H1 (cell line): Measurements from ENCODE around the gene EPHA10. TPM values are rescaled to one million over a fixed set of nuclear protein-coding genes. Genes with fewer than 3 reads are reported as not detected.

Experiments used
- CTCF ChIA-PET: fragments of 300-600 bp; sonication (Branson Sonifier 250); formaldehyde crosslinking; loops from one replicate; lab custom pipeline; 2021; ENCODE audit not compliant: partially characterized antibody; lab: Charles Lee
- POLR2A ChIA-PET: fragments of 300-600 bp; sonication (Branson Sonifier 250); formaldehyde crosslinking; loops from one replicate; lab custom pipeline; 2021; ENCODE audit warnings: inconsistent platforms; ENCODE audit not compliant: partially characterized antibody; lab: Charles Lee
- DNase-seq, 2 experiments: peaks; one replicate each; pipeline versions ENCODE4 v3.0.0 to v3.0.0-alpha.2; 2010 to 2022; ENCODE audit warnings: low spot score in 2 of 2, low read depth in 1 of 2, mixed read lengths in 1 of 2
- FAIRE-seq: peaks from 2 replicates; lab custom pipeline; 2011; peaks lifted over from hg19 to GRCh38; lab: Jason Lieb, UNC
- H2AFZ ChIP-seq: 2 replicates; pipeline ENCODE4 v1.8.1; 2012; ENCODE audit warnings: low read length, inconsistent platforms
- H2AK5ac ChIP-seq: 2 replicates; pipeline ENCODE4 v1.6.1; 2013; ENCODE audit warnings: low read depth, low read length
- H2BK120ac ChIP-seq: replicated peaks from 2 replicates; pipeline ENCODE3; 2013; ENCODE audit warnings: low read depth, low read length, inconsistent platforms
- H2BK12ac ChIP-seq: 2 replicates; pipeline ENCODE4 v1.6.1; 2013; ENCODE audit warnings: low read depth, low read length
- H2BK15ac ChIP-seq: 2 replicates; pipeline ENCODE4 v1.6.1; 2013; ENCODE audit warnings: low read length
- H2BK20ac ChIP-seq: 2 replicates; pipeline ENCODE4 v1.6.1; 2013; ENCODE audit warnings: low read length
- H2BK5ac ChIP-seq: 2 replicates; pipeline ENCODE4 v1.6.1; 2013; ENCODE audit warnings: low read depth, low read length
- H3K14ac ChIP-seq: 2 replicates; pipeline ENCODE4 v1.6.1; 2013; ENCODE audit warnings: inconsistent platforms; ENCODE audit not compliant: insufficient read length
- H3K18ac ChIP-seq: 2 replicates; pipeline ENCODE4 v1.6.1; 2013; ENCODE audit warnings: low read length; ENCODE audit errors: extremely low read depth
- H3K23ac ChIP-seq: 2 replicates; pipeline ENCODE4 v1.6.1; 2013; ENCODE audit warnings: inconsistent platforms; ENCODE audit not compliant: insufficient read length
- H3K23me2 ChIP-seq: 2 replicates; pipeline ENCODE4 v1.6.1; 2013; ENCODE audit warnings: low read depth, low read length
- H3K27ac ChIP-seq: 2 replicates; pipeline ENCODE4 v1.6.1; 2011; ENCODE audit warnings: low read depth, low read length, inconsistent platforms
- H3K27me3 ChIP-seq, 4 experiments: replicated peaks in 1 of 4; 1 replicate in 1 of 4; 2 replicates in 3 of 4; pipeline versions ENCODE4 v1.6.1 to v1.8.1; 2011 to 2013; ENCODE audit warnings: low read length in 3 of 4, mild to moderate bottlenecking in 3 of 4, inconsistent platforms in 2 of 4, mixed read lengths in 2 of 4, moderate library complexity in 1 of 4; ENCODE audit not compliant: control insufficient read depth in 3 of 4, insufficient read depth in 3 of 4; ENCODE audit errors: extremely low read depth in 1 of 4
- H3K36me3 ChIP-seq, 4 experiments: 2 replicates each; pipeline versions ENCODE4 v1.6.1 to v1.8.1; 2011 to 2013; ENCODE audit warnings: mild to moderate bottlenecking in 4 of 4, low read length in 3 of 4, moderate library complexity in 2 of 4, control low read depth in 1 of 4, inconsistent platforms in 1 of 4; ENCODE audit not compliant: insufficient read depth in 4 of 4, control insufficient read depth in 2 of 4
- H3K4ac ChIP-seq: replicated peaks from 2 replicates; pipeline ENCODE3; 2013; ENCODE audit warnings: low read length, low read depth, mixed read lengths, inconsistent platforms; ENCODE audit not compliant: insufficient read length
- H3K4me1 ChIP-seq, 4 experiments: replicated peaks in 1 of 4; 1 replicate in 1 of 4; 2 replicates in 3 of 4; pipeline versions ENCODE4 v1.6.1 to v1.8.1; 2011 to 2013; ENCODE audit warnings: low read length in 3 of 4, inconsistent platforms in 2 of 4, mixed read lengths in 1 of 4; ENCODE audit not compliant: insufficient read depth in 4 of 4, control insufficient read depth in 3 of 4
- H3K4me2 ChIP-seq, 2 experiments: 2 replicates each; pipeline versions ENCODE4 v1.6.1 to v1.8.1; 2011 to 2013; ENCODE audit warnings: low read depth in 2 of 2, low read length in 2 of 2, control low read depth in 1 of 2, inconsistent platforms in 1 of 2, mild to moderate bottlenecking in 1 of 2; ENCODE audit not compliant: insufficient read depth in 1 of 2
- H3K4me3 ChIP-seq, 4 experiments: fragments of 200-600, 300-600 bp in 1 of 4; sonication (generic), shearing (Covaris generic), sonication (Bioruptor Twin) in 1 of 4; 2 replicates each; pipeline versions ENCODE4 v1.5.1 to v1.8.1; 2011 to 2016; ENCODE audit warnings: low read length in 4 of 4, low read depth in 3 of 4, control low read depth in 2 of 4, inconsistent platforms in 2 of 4, mild to moderate bottlenecking in 2 of 4, mixed read lengths in 1 of 4, moderate library complexity in 1 of 4; ENCODE audit not compliant: insufficient read depth in 2 of 4; ENCODE audit errors: extremely low read depth in 1 of 4
- H3K56ac ChIP-seq: replicated peaks from 2 replicates; pipeline ENCODE3; 2013; ENCODE audit warnings: low read depth, mild to moderate bottlenecking, mixed read lengths, low read length, inconsistent platforms; ENCODE audit not compliant: insufficient read length
- H3K79me1 ChIP-seq: 2 replicates; pipeline ENCODE4 v1.6.1; 2013; ENCODE audit warnings: low read depth, low read length, control low read depth
- H3K79me2 ChIP-seq, 2 experiments: 2 replicates each; pipeline versions ENCODE4 v1.6.1 to v1.8.1; 2012 to 2013; ENCODE audit warnings: low read length in 2 of 2, mild to moderate bottlenecking in 2 of 2, inconsistent platforms in 1 of 2; ENCODE audit not compliant: insufficient read depth in 2 of 2, control insufficient read depth in 1 of 2
- H3K9ac ChIP-seq, 4 experiments: replicated peaks in 1 of 4; 1 replicate in 1 of 4; 2 replicates in 3 of 4; pipeline versions ENCODE4 v1.6.1 to v1.8.1; 2011 to 2013; ENCODE audit warnings: low read depth in 3 of 4, low read length in 3 of 4, control low read depth in 2 of 4, mild to moderate bottlenecking in 2 of 4, moderate library complexity in 2 of 4, inconsistent platforms in 1 of 4; ENCODE audit errors: extremely low read depth in 1 of 4
- H3K9me3 ChIP-seq, 2 experiments: 2 replicates each; pipeline versions ENCODE4 v1.6.1 to v1.8.1; 2012 to 2013; ENCODE audit warnings: mild to moderate bottlenecking in 2 of 2, moderate library complexity in 2 of 2, control low read depth in 1 of 2, inconsistent platforms in 1 of 2, low read depth in 1 of 2, low read length in 1 of 2, mixed read lengths in 1 of 2; ENCODE audit not compliant: insufficient read depth in 2 of 2
- H4K20me1 ChIP-seq, 2 experiments: replicated peaks in 1 of 2; 2 replicates each; pipeline versions ENCODE3 to v1.8.1; 2011 to 2013; ENCODE audit warnings: inconsistent platforms in 2 of 2, low read length in 2 of 2, mild to moderate bottlenecking in 1 of 2; ENCODE audit not compliant: insufficient read depth in 2 of 2, control insufficient read depth in 1 of 2
- H4K5ac ChIP-seq: 2 replicates; pipeline ENCODE4 v1.6.1; 2013; ENCODE audit warnings: low read length, low read depth, mixed read lengths, inconsistent platforms; ENCODE audit not compliant: insufficient read length
- H4K8ac ChIP-seq: 2 replicates; pipeline ENCODE4 v1.8.0; 2013; ENCODE audit warnings: mild to moderate bottlenecking, moderate library complexity, low read length, inconsistent platforms; ENCODE audit not compliant: insufficient read depth; ENCODE audit errors: extremely low read depth
- H4K91ac ChIP-seq: replicated peaks from 2 replicates; pipeline ENCODE3; 2013; ENCODE audit warnings: low read length, mixed read lengths, inconsistent platforms; ENCODE audit not compliant: insufficient read length
- BCL11A ChIP-seq, 2 experiments: IDR thresholded peaks; one replicate each; pipeline ENCODE4 v1.6.1; 2011; ENCODE audit warnings: low read depth in 2 of 2, low read length in 2 of 2, mild to moderate bottlenecking in 2 of 2
- CEBPB ChIP-seq: IDR thresholded peaks from 2 replicates; pipeline ENCODE4 v1.6.1; 2012; ENCODE audit warnings: low read depth, low read length
- CTBP2 ChIP-seq: IDR thresholded peaks from 2 replicates; pipeline ENCODE4 v1.7.0; 2011; ENCODE audit warnings: borderline replicate concordance, mild to moderate bottlenecking, moderate library complexity, mixed read lengths, low read length; ENCODE audit not compliant: insufficient read depth, insufficient read length
- EGR1 ChIP-seq: IDR thresholded peaks from 2 replicates; pipeline ENCODE4 v1.6.1; 2011; ENCODE audit warnings: low read depth, low read length, borderline replicate concordance
- MAX ChIP-seq: IDR thresholded peaks from 2 replicates; pipeline ENCODE4 v1.6.1; 2012; ENCODE audit warnings: inconsistent platforms
- NANOG ChIP-seq: IDR thresholded peaks from 2 replicates; pipeline ENCODE4 v1.6.1; 2011; ENCODE audit warnings: low read length, low read depth, mild to moderate bottlenecking, inconsistent platforms; ENCODE audit not compliant: insufficient read depth, poor library complexity, severe bottlenecking
- POLR2A ChIP-seq, 2 experiments: IDR thresholded peaks; 1 replicate in 1 of 2; 2 replicates in 1 of 2; pipeline ENCODE4 v1.6.1; 2011; ENCODE audit warnings: low read depth in 2 of 2, low read length in 2 of 2, mild to moderate bottlenecking in 2 of 2; ENCODE audit errors: control extremely low read depth in 1 of 2
- POU5F1 ChIP-seq: IDR thresholded peaks from 2 replicates; pipeline ENCODE4 v1.6.1; 2011; ENCODE audit warnings: low read depth, mild to moderate bottlenecking, low read length, moderate library complexity
- RXRA ChIP-seq: IDR thresholded peaks from 2 replicates; pipeline ENCODE4 v1.6.1; 2011; ENCODE audit warnings: low read depth, mild to moderate bottlenecking, low read length, moderate library complexity; ENCODE audit not compliant: insufficient read depth
- SIX5 ChIP-seq: IDR thresholded peaks from 2 replicates; pipeline ENCODE4 v1.6.1; 2011; ENCODE audit warnings: mild to moderate bottlenecking, low read depth, low read length
- SP1 ChIP-seq: IDR thresholded peaks from 2 replicates; pipeline ENCODE4 v1.6.1; 2011; ENCODE audit warnings: low read depth, low read length
- SP2 ChIP-seq: IDR thresholded peaks from 2 replicates; pipeline ENCODE4 v1.6.1; 2012; ENCODE audit warnings: mild to moderate bottlenecking, low read length, inconsistent platforms
- SRF ChIP-seq: IDR thresholded peaks from 2 replicates; pipeline ENCODE4 v1.6.1; 2011; ENCODE audit warnings: mild to moderate bottlenecking, low read depth, low read length, moderate library complexity
- TCF12 ChIP-seq: IDR thresholded peaks from 2 replicates; pipeline ENCODE4 v1.6.1; 2011; ENCODE audit warnings: low read depth, mild to moderate bottlenecking, low read length
- ZNF274 ChIP-seq: IDR thresholded peaks from 2 replicates; pipeline ENCODE4 v1.7.0; 2012; ENCODE audit warnings: low read length, borderline replicate concordance; ENCODE audit errors: extremely low read depth
- WGBS, 2 experiments: shearing (Covaris generic) in 1 of 2; methylation state at CpG; one replicate each; pipeline versions ENCODE4 v1.1.6 to v1.1.7; 2013 to 2015; ENCODE audit warnings: low lambda C conversion rate in 2 of 2, mixed read lengths in 2 of 2, inconsistent platforms in 1 of 2, low coverage in 1 of 2, missing lambda C conversion rate in 1 of 2; ENCODE audit not compliant: insufficient replicate concordance in 2 of 2, insufficient coverage in 1 of 2, insufficient read length in 1 of 2; ENCODE audit errors: extremely low coverage in 1 of 2, missing lambda C conversion rate in 1 of 2; 5-methylcytosine and 5-hydroxymethylcytosine counted together
- polyA plus RNA-seq, 7 experiments: library from polyadenylated mRNA; depleted of rRNA in 3 of 7; stranded (reverse) in 5 of 7; unstranded in 2 of 7; fragments of >200 nt in 5 of 7; fragments of 200-250 nt in 2 of 7; gene quantifications; 1 replicate in 5 of 7; 2 replicates in 1 of 7; 4 replicates in 1 of 7; pipeline versions ENCODE4 v1.2.1 to v1.2.3, GENCODE V29; 2011 to 2013; ENCODE audit warnings: missing spikeins in 2 of 7, mixed read lengths in 2 of 7
- total RNA-seq: library from RNA; stranded (reverse); fragmentation: NEBNext Ultra II Directional; extraction: Animal tissue kit (Norgen Biotek cat#: 25700); gene quantifications from 2 replicates; pipeline ENCODE4 v1.2.1, GENCODE V29; 2021

EPHA10 gene
- total and polyA plus RNA-seq, 2 of the 8 experiments (the other 6 are each of a cell fraction or from before 2014, with no cell fraction given) = 0.54 to 1.0 TPM

- Histone ChIP-seq H2BK15ac (no peak overlapping the region), H3K56ac (no peak overlapping the region), H3K27ac (no peak overlapping the region), H2BK12ac (no peak overlapping the region), H2AK5ac (no peak overlapping the region), H4K8ac (no peak overlapping the region), H4K20me1 (peaks cover 2 to 7% of the 10 kb centered on the region in 2 experiments), H2BK20ac (no peak overlapping the region), H3K4me1 (no peaks in the 10 kb centered on the region), H3K36me3 (peaks cover 31 to 82% (median 66%) of the 10 kb centered on the region in 4 experiments), H3K9ac (no peak overlapping the region), H3K18ac (no peak overlapping the region), H3K9me3 (no peaks in the 10 kb centered on the region), H4K91ac (no peak overlapping the region), H3K23me2 (no peaks in the 10 kb centered on the region; the same call in 1 of the 2 replicates), H3K14ac (no peak overlapping the region), H4K5ac (no peak overlapping the region), H3K27me3 (no peaks in the 10 kb centered on the region), H2AFZ (no peak overlapping the region), H3K23ac (no peak overlapping the region), H2BK120ac (no peak overlapping the region), H3K79me2 (no peaks in the 10 kb centered on the region), H3K79me1 (no peaks in the 10 kb centered on the region), H2BK5ac (no peak overlapping the region), H3K4me3 (no peak overlapping the region), H3K4me2 (no peak overlapping the region), H3K4ac (no peak overlapping the region)
- no peak for DNase-seq
- no peak for FAIRE-seq
- CTCF ChIA-PET = interaction anchor here (0.6 to 1.1 kb wide), 3 partner anchors 11 to 91 kb away, joined by 3 to 4 read pairs (median 3); partner anchors contain the start of gene EPHA10
- 94% methylated on average over 3 of the region's 3 CpGs; no CpG with 5 or more reads in 1 of the 2 experiments for WGBS, 2 experiments
- POLR2A ChIA-PET = interaction anchor here (1.5 to 2.1 kb wide), 2 partner anchors 8 to 10 kb away, joined by 4 to 5 read pairs; no protein-coding TSS in a partner anchor
- no peak for TF ChIP-seq SP1
- TF ChIP-seq MAX = no peak
- TF ChIP-seq ZNF274 = no peak
- no peak for TF ChIP-seq TCF12
- no peak for TF ChIP-seq SP2
- TF ChIP-seq SRF = no peak
- no peak for TF ChIP-seq SIX5
- no peak for TF ChIP-seq POLR2A (IDR thresholded peaks at IDR 0.05; ENCODE audit: control extremely low read depth in 1 of 2, low read depth in 2 of 2, low read length in 2 of 2)
- no peak for TF ChIP-seq RXRA
- no peak for TF ChIP-seq EGR1
- TF ChIP-seq CEBPB = no peak
- no peak for TF ChIP-seq CTBP2
- TF ChIP-seq BCL11A (IDR thresholded peaks at IDR 0.05; ENCODE audit: low read depth in 2 of 2, low read length in 2 of 2) = no peak
- no peak for TF ChIP-seq POU5F1
- no peak for TF ChIP-seq NANOG
Observed at GRCh38 chr1:37704966-37705365, 60.0 kb downstream of the EPHA10 start.
